ENCODE data around the gene EID2. TPM values are rescaled to one million over a fixed set of nuclear protein-coding genes. Genes with fewer than 3 reads are reported as not detected.
A peak's percentile ranks its signal among the peaks of the same experiment; 100 is the strongest.

EID2 gene
- total and polyA plus RNA-seq, 4 donors = 1.5 to 8.5 (median 4.5) TPM

DNA sequence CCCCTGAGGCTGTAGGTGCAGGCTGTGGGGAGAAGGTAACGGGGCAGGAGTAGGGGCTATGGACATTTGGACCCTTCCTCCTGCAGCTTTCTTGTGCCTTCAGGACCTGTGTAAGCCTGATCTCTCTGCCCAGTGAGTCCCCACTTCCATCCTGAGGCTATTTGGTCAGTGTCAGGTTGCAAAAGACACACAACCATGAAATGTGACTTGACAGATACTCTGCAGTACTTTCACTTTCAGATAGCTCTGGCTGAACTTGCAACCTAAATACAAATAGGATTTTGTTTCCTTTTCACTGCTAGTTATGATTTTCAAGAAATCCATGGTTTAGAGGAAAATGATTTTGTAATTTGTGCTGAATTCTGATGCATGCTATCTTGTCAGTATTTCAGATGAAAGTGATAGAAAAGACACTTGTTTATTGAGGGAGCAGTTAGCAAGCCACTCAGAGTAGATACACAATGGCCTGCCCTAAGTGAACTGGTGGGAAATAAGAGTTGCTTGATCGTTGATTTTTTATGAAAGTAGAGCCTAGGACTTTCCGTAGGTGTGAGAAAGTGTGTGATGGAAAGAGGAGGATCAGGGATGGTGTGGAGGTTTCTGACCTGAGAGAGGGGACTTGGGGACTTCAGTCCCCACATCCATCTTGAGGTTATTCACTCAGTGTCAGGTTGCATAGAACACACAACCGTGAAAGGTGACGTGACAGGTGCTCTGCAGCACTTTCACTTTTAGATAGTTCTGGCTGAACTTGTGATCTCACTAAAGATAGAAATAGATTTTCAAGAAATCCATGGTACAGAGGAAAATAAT is 18.1 kb upstream of the EID2 start:
- H3K27me3 ChIP-seq (ENCODE audit: control insufficient read depth in 4 of 4, insufficient read depth in 4 of 4, low read length in 3 of 4) = no peaks in the 10 kb centered on the region
- H3K4me1 ChIP-seq (ENCODE audit: control insufficient read depth in 4 of 4, insufficient read depth in 4 of 4, low read length in 3 of 4) = peaks cover 0 to 10% (median 4%) of the 10 kb centered on the region in 4 donors
- no peaks in the 10 kb centered on the region for H3K9me3 ChIP-seq (ENCODE audit: control insufficient read depth in 4 of 4, low read length in 3 of 4)
- peak overlapping the region; percentile 8 to 56 for H3K9ac ChIP-seq (ENCODE audit: low read depth in 1 of 2, low read length in 2 of 2)
- DNase-seq (ENCODE audit: low spot score) = no peak
- peak overlapping the region; percentile 1 to 3 (median 2) for H3K4me3 ChIP-seq (ENCODE audit: low read depth in 1 of 3, low read length in 3 of 3)
- peak overlapping the region; percentile 58 to 88 for H3K27ac ChIP-seq (ENCODE audit: low read depth in 1 of 2, low read length in 2 of 2)
- no peak for TF ChIP-seq FOXA2 (IDR thresholded peaks at IDR 0.05)
- TF ChIP-seq ZBTB33 (IDR thresholded peaks at IDR 0.05) = no peak
- TF ChIP-seq JUND (IDR thresholded peaks at IDR 0.05) = no peak
- peak in 1 of 2 donors; percentile 9 for TF ChIP-seq RXRA (IDR thresholded peaks at IDR 0.05)
- TF ChIP-seq NR2F2 (IDR thresholded peaks at IDR 0.05) = no peak
- TF ChIP-seq ATF3 (IDR thresholded peaks at IDR 0.05) = no peak
- TF ChIP-seq TAF1 (conservative IDR thresholded peaks at IDR 0.05) = no peak
- TF ChIP-seq RAD21 (IDR thresholded peaks at IDR 0.05) = no peak
- TF ChIP-seq HNF4G (IDR thresholded peaks at IDR 0.05) = no peak
- peak; percentile 6 to 8 for TF ChIP-seq HNF4A (conservative IDR thresholded peaks at IDR 0.05)
- no peak for TF ChIP-seq EGR1 (IDR thresholded peaks at IDR 0.05; ENCODE audit: low read depth in 2 of 2)
- TF ChIP-seq, protein P1, sequence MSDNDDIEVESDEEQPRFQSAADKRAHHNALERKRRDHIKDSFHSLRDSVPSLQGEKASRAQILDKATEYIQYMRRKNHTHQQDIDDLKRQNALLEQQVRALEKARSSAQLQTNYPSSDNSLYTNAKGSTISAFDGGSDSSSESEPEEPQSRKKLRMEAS (IDR thresholded peaks at IDR 0.05) = peak; percentile 10
- TF ChIP-seq, protein P2, sequence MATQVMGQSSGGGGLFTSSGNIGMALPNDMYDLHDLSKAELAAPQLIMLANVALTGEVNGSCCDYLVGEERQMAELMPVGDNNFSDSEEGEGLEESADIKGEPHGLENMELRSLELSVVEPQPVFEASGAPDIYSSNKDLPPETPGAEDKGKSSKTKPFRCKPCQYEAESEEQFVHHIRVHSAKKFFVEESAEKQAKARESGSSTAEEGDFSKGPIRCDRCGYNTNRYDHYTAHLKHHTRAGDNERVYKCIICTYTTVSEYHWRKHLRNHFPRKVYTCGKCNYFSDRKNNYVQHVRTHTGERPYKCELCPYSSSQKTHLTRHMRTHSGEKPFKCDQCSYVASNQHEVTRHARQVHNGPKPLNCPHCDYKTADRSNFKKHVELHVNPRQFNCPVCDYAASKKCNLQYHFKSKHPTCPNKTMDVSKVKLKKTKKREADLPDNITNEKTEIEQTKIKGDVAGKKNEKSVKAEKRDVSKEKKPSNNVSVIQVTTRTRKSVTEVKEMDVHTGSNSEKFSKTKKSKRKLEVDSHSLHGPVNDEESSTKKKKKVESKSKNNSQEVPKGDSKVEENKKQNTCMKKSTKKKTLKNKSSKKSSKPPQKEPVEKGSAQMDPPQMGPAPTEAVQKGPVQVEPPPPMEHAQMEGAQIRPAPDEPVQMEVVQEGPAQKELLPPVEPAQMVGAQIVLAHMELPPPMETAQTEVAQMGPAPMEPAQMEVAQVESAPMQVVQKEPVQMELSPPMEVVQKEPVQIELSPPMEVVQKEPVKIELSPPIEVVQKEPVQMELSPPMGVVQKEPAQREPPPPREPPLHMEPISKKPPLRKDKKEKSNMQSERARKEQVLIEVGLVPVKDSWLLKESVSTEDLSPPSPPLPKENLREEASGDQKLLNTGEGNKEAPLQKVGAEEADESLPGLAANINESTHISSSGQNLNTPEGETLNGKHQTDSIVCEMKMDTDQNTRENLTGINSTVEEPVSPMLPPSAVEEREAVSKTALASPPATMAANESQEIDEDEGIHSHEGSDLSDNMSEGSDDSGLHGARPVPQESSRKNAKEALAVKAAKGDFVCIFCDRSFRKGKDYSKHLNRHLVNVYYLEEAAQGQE (IDR thresholded peaks at IDR 0.05) = no peak
- TF ChIP-seq, protein P3, sequence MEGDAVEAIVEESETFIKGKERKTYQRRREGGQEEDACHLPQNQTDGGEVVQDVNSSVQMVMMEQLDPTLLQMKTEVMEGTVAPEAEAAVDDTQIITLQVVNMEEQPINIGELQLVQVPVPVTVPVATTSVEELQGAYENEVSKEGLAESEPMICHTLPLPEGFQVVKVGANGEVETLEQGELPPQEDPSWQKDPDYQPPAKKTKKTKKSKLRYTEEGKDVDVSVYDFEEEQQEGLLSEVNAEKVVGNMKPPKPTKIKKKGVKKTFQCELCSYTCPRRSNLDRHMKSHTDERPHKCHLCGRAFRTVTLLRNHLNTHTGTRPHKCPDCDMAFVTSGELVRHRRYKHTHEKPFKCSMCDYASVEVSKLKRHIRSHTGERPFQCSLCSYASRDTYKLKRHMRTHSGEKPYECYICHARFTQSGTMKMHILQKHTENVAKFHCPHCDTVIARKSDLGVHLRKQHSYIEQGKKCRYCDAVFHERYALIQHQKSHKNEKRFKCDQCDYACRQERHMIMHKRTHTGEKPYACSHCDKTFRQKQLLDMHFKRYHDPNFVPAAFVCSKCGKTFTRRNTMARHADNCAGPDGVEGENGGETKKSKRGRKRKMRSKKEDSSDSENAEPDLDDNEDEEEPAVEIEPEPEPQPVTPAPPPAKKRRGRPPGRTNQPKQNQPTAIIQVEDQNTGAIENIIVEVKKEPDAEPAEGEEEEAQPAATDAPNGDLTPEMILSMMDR (IDR thresholded peaks at IDR 0.05; ENCODE audit: low read depth, low read length, missing input control) = no peak
- peak; percentile 18 for TF ChIP-seq YY1 (IDR thresholded peaks at IDR 0.05)
- TF ChIP-seq SP1 (IDR thresholded peaks at IDR 0.05) = peak; percentile 59
- TF ChIP-seq FOXA1 (IDR thresholded peaks at IDR 0.05) = no peak
- TF ChIP-seq GABPA (IDR thresholded peaks at IDR 0.05 in 1 of 2, conservative IDR thresholded peaks at IDR 0.05 in 1 of 2) = no peak
- WGBS = 42% methylated on average over 5 of the region's 5 CpGs
- no peaks in the 10 kb centered on the region for H3K36me3 ChIP-seq (ENCODE audit: control insufficient read depth in 4 of 4, insufficient read depth in 3 of 4, low read depth in 1 of 4, low read length in 3 of 4)
